GM12878 (cell line): Measurements from ENCODE around the gene EFNB2. TPM values are rescaled to one million over a fixed set of nuclear protein-coding genes. Genes with fewer than 3 reads are reported as not detected.

Experiments used
- ATAC-seq: fragments of 200-7000 bp; cut with Tn5 transposase; 3 replicates; pipeline ENCODE4 v1.9.1; 2020; ENCODE audit warnings: mild to moderate bottlenecking, moderate library complexity
- BruUV-seq: library from RNA; stranded (reverse); fragments of 400-500 nt; replicated peaks from 2 replicates; lab custom pipeline; 2021; lab: Mats Ljungman, UMichigan
- CTCF ChIA-PET: fragments of 300-600 bp; sonication (Branson Sonifier 250); formaldehyde crosslinking; extraction: SDS; loops from one replicate; lab custom pipeline; 2021; ENCODE audit warnings: inconsistent platforms; lab: Yijun Ruan, JAX
- POLR2A ChIA-PET: fragments of 350-600 bp; formaldehyde crosslinking; extraction: SDS; loops from one replicate; lab custom pipeline; 2021; ENCODE audit warnings: inconsistent platforms; lab: Charles Lee
- RAD21 ChIA-PET: fragments of 300-600 bp; sonication (Branson Sonifier 250); formaldehyde crosslinking; loops from one replicate; lab custom pipeline; 2023; ENCODE audit warnings: antibody characterized with exemption; ENCODE audit not compliant: unreplicated experiment; lab: Charles Lee
- SMC1A ChIA-PET: fragments of 300-600 bp; sonication (Branson Sonifier 250); formaldehyde crosslinking; loops from one replicate; lab custom pipeline; 2023; ENCODE audit not compliant: unreplicated experiment, uncharacterized antibody; lab: Charles Lee
- DNase-seq: peaks from one replicate; pipeline ENCODE4 v3.0.0-alpha.2; 2011; ENCODE audit warnings: low read depth, low spot score
- FAIRE-seq: peaks from 3 replicates; lab custom pipeline; 2011; peaks lifted over from hg19 to GRCh38; lab: Jason Lieb, UNC
- H2AFZ ChIP-seq: 2 replicates; pipeline ENCODE4 v1.6.0; 2011; ENCODE audit warnings: low read depth, low read length, control low read depth; ENCODE audit not compliant: control insufficient read depth
- H3K27ac ChIP-seq: 2 replicates; pipeline ENCODE4 v1.5.1; 2011; ENCODE audit warnings: control low read depth; ENCODE audit not compliant: control insufficient read depth, insufficient read depth
- H3K27me3 ChIP-seq, 2 experiments: replicated peaks in 1 of 2; 2 replicates each; pipeline versions ENCODE4 v1.6.0 to v1.6.1; 2011; ENCODE audit warnings: low read length in 1 of 2; ENCODE audit not compliant: control insufficient read depth in 2 of 2, insufficient read depth in 2 of 2
- H3K36me3 ChIP-seq, 2 experiments: 2 replicates each; pipeline ENCODE4 v1.5.1; 2011; ENCODE audit warnings: low read length in 1 of 2; ENCODE audit not compliant: control insufficient read depth in 2 of 2, insufficient read depth in 2 of 2
- H3K4me1 ChIP-seq: 2 replicates; pipeline ENCODE4 v1.6.1; 2011; ENCODE audit warnings: mild to moderate bottlenecking, low read length, moderate library complexity, mixed read lengths; ENCODE audit not compliant: control insufficient read depth, insufficient read depth
- H3K4me2 ChIP-seq: 2 replicates; pipeline ENCODE4 v1.6.0; 2011; ENCODE audit warnings: control low read depth; ENCODE audit not compliant: control insufficient read depth, insufficient read depth
- H3K4me3 ChIP-seq: fragments of 200-600 bp; sonication (generic); 2 replicates; pipeline ENCODE4 v1.5.1; 2016
- H3K79me2 ChIP-seq: 2 replicates; pipeline ENCODE4 v1.6.0; 2011; ENCODE audit warnings: low read length; ENCODE audit not compliant: control insufficient read depth, insufficient read depth
- H3K9ac ChIP-seq: 2 replicates; pipeline ENCODE4 v1.8.0; 2011; ENCODE audit warnings: low read length, control low read depth, mixed read lengths; ENCODE audit not compliant: control insufficient read depth, insufficient read depth
- H3K9me3 ChIP-seq: replicated peaks from 3 replicates; pipeline ENCODE4 v1.5.1; 2011; ENCODE audit warnings: mild to moderate bottlenecking, low read length; ENCODE audit not compliant: control insufficient read depth, insufficient read depth
- H4K20me1 ChIP-seq: 2 replicates; pipeline ENCODE4 v1.6.0; 2011; ENCODE audit not compliant: control insufficient read depth, insufficient read depth
- BCL11A ChIP-seq: IDR thresholded peaks from 2 replicates; pipeline ENCODE4 v1.6.1; 2011; ENCODE audit warnings: low read depth, low read length
- EED ChIP-seq: sonication (generic); IDR thresholded peaks from 2 replicates; pipeline ENCODE4 v1.6.1; 2016; ENCODE audit warnings: antibody characterized with exemption, low read depth
- HSF1 ChIP-seq: fragments of 150-350 bp; IDR thresholded peaks from 2 replicates; pipeline ENCODE4 v1.6.1; 2014; ENCODE audit warnings: mild to moderate bottlenecking, low read depth, low read length
- LARP7 ChIP-seq: fragments of 450-650 bp; IDR thresholded peaks from 2 replicates; pipeline ENCODE4 v1.6.1; 2017; ENCODE audit warnings: mild to moderate bottlenecking
- NFXL1 ChIP-seq: fragments of 450-650 bp; IDR thresholded peaks from 2 replicates; pipeline ENCODE4 v1.6.1; 2017; ENCODE audit warnings: antibody characterized with exemption, mild to moderate bottlenecking, borderline replicate concordance
- NFYB ChIP-seq: IDR thresholded peaks from 2 replicates; pipeline ENCODE4 v1.6.1; 2011; ENCODE audit warnings: low read depth, mild to moderate bottlenecking, low read length, improper control_type of control experiment, moderate library complexity; ENCODE audit not compliant: insufficient read depth
- PKNOX1 ChIP-seq: fragments of 450-650 bp; IDR thresholded peaks from 2 replicates; pipeline ENCODE4 v1.6.1; 2016; ENCODE audit warnings: mild to moderate bottlenecking
- PML ChIP-seq: IDR thresholded peaks from 2 replicates; pipeline ENCODE4 v1.6.1; 2012; ENCODE audit warnings: low read length, inconsistent platforms
- POU2F2 ChIP-seq: IDR thresholded peaks from 3 replicates; pipeline ENCODE4 v1.6.1; 2011; ENCODE audit warnings: low read depth, mild to moderate bottlenecking, low read length, borderline replicate concordance
- RAD51 ChIP-seq: fragments of 450-650 bp; IDR thresholded peaks from 2 replicates; pipeline ENCODE4 v1.6.1; 2016; ENCODE audit warnings: moderate library complexity, mild to moderate bottlenecking, inconsistent platforms
- SIX5 ChIP-seq: IDR thresholded peaks from 2 replicates; pipeline ENCODE4 v1.6.1; 2011; ENCODE audit warnings: mild to moderate bottlenecking, low read depth, low read length, moderate library complexity; ENCODE audit not compliant: severe bottlenecking
- TCF7 ChIP-seq: IDR thresholded peaks from 2 replicates; pipeline ENCODE4 v1.6.1; 2014; ENCODE audit warnings: antibody characterized with exemption, borderline replicate concordance
- YY1 ChIP-seq: IDR thresholded peaks from 2 replicates; pipeline ENCODE4 v1.6.1; 2011; ENCODE audit warnings: low read depth, mild to moderate bottlenecking, low read length
- ZBED1 ChIP-seq: IDR thresholded peaks from 2 replicates; pipeline ENCODE4 v1.6.1; 2016; ENCODE audit warnings: borderline replicate concordance
- ZBTB4 ChIP-seq: fragments of 450-650 bp; formaldehyde crosslinking; IDR thresholded peaks from 2 replicates; pipeline ENCODE4 v1.4.0; 2022; ENCODE audit warnings: mild to moderate bottlenecking, moderate library complexity
- WGBS: methylation state at CpG from one replicate; pipeline ENCODE4 v1.1.6; 2016; ENCODE audit warnings: low lambda C conversion rate; ENCODE audit not compliant: insufficient replicate concordance, insufficient coverage; ENCODE audit errors: missing lambda C conversion rate; 5-methylcytosine and 5-hydroxymethylcytosine counted together
- in situ Hi-C: fragments of 300-500 bp; cut with MboI; formaldehyde crosslinking; loops from 9 replicates; pipeline ENCODE4 v1.14.3; 2018; ENCODE audit warnings: mixed read lengths
- intact Hi-C: fragments of 100-400 bp; cut with micrococcal nuclease; formaldehyde crosslinking; loops from one replicate; pipeline ENCODE4 v1.14.2; 2022; ENCODE audit not compliant: unreplicated experiment
- polyA plus RNA-seq, 11 experiments: library from polyadenylated mRNA; depleted of rRNA in 4 of 11; unstranded in 6 of 11; stranded (reverse) in 5 of 11; fragments of >200 nt; fragmentation: Nextera tagmentation in 4 of 11; fragmentation: Illumina TruSeq in 1 of 11; extraction: Ambion mirVana in 4 of 11; extraction: Trizol in 1 of 11; gene quantifications; 1 replicate in 1 of 11; 2 replicates in 10 of 11; pipeline versions ENCODE4 v1.2.1 to v1.2.3, GENCODE V29; 2011 to 2016; ENCODE audit warnings: inconsistent platforms in 2 of 11, missing spikeins in 2 of 11, low read depth in 1 of 11
- total RNA-seq, 4 experiments: library from RNA; depleted of rRNA in 3 of 4; stranded (reverse); fragments of >200 nt in 3 of 4; fragmentation: Illumina TruSeq in 1 of 4; extraction: Trizol in 1 of 4; gene quantifications; 2 replicates each; pipeline versions ENCODE4 v1.2.1 to v1.2.3, GENCODE V29; 2013 to 2021

EFNB2 gene
- total and polyA plus RNA-seq, 10 of the 15 experiments (the other 5 are each of a cell fraction or from before 2014, with no cell fraction given) = 0.12 to 1.5 (median 0.31) TPM; not detected in 1

- TF ChIP-seq ZBTB4 (CRISPR knock-in tag) = no peak
- TF ChIP-seq PML = no peak
- TF ChIP-seq EED = no peak
- TF ChIP-seq PKNOX1 = no peak
- no peak for TF ChIP-seq NFXL1
Measured at GRCh38 chr13:106468744-106469590, 66.5 kb downstream of the EFNB2 start (continued).

- Histone ChIP-seq H3K27ac (no peak overlapping the region), H3K9me3 (no peaks in the 10 kb centered on the region), H3K79me2 (no peaks in the 10 kb centered on the region), H3K9ac (no peak overlapping the region), H2AFZ (no peak overlapping the region), H3K4me3 (no peak overlapping the region), H3K36me3 (no peaks in the 10 kb centered on the region), H3K27me3 (no peaks in the 10 kb centered on the region), H4K20me1 (no peaks in the 10 kb centered on the region), H3K4me1 (no peaks in the 10 kb centered on the region; the same call in 1 of the 2 replicates), H3K4me2 (no peak overlapping the region)
- intact Hi-C loops = no loop called here
- ATAC-seq = no peak
- POLR2A ChIA-PET = no interaction called here
- SMC1A ChIA-PET = no interaction called here
- CTCF ChIA-PET = interaction anchor here (1.2 kb wide), 1 partner anchor 13 kb away, joined by 3 read pairs; no protein-coding TSS in a partner anchor
- in situ Hi-C loops = no loop called here
- no TSS peak for BruUV-seq
- no peak for DNase-seq
- no peak for FAIRE-seq
- RAD21 ChIA-PET = interaction anchor here (0.7 kb wide), 1 partner anchor 174 kb away, joined by 3 read pairs; no protein-coding TSS in a partner anchor
- 50% methylated on average over 7 of the region's 7 CpGs for WGBS
- TF ChIP-seq YY1 (no peak), POU2F2 (no peak), SIX5 (no peak), BCL11A (no peak), TCF7 (no peak), ZBED1 (no peak), RAD51 (no peak), LARP7 (no peak), HSF1 (no peak), NFYB (no peak)
Measured at GRCh38 chr13:106468207-106468606, 67.3 kb downstream of the EFNB2 start.
